RWPE2 (cell line): ENCODE results near the gene IL1RN.

ENCODE experiments used
- ATAC-seq: fragments of 200-7000 bp; cut with Tn5 transposase; 3 replicates; pipeline ENCODE4 v1.9.1; 2021; ENCODE audit warnings: low read depth
- DNase-seq: peaks from one replicate; pipeline ENCODE4 v3.0.0-alpha.2; 2020; ENCODE audit warnings: low spot score
- H3K27ac ChIP-seq: fragments of 450-650 bp; 2 replicates; pipeline ENCODE4 v1.5.1; 2017; ENCODE audit warnings: mild to moderate bottlenecking; ENCODE audit not compliant: poor library complexity, severe bottlenecking
- H3K27me3 ChIP-seq: fragments of 250-450 bp; sonication (Bioruptor Pico); 2 replicates; pipeline ENCODE4 v1.5.1; 2021; ENCODE audit warnings: mild to moderate bottlenecking, moderate library complexity; ENCODE audit not compliant: insufficient read depth, poor library complexity, severe bottlenecking
- H3K36me3 ChIP-seq: fragments of 250-450 bp; sonication (Bioruptor Pico); 2 replicates; pipeline ENCODE4 v1.5.1; 2020; ENCODE audit warnings: low read depth, mild to moderate bottlenecking, moderate library complexity
- H3K4me1 ChIP-seq: fragments of 250-450 bp; sonication (Bioruptor Pico); 2 replicates; pipeline ENCODE4 v1.5.1; 2021; ENCODE audit warnings: mild to moderate bottlenecking, moderate library complexity; ENCODE audit not compliant: insufficient read depth, poor library complexity, severe bottlenecking
- H3K4me3 ChIP-seq: fragments of 250-450 bp; sonication (Bioruptor Pico); 2 replicates; pipeline ENCODE4 v1.5.1; 2021; ENCODE audit warnings: mild to moderate bottlenecking, moderate library complexity; ENCODE audit not compliant: severe bottlenecking
- H3K9me3 ChIP-seq: fragments of 250-450 bp; sonication (Bioruptor Pico); 2 replicates; pipeline ENCODE4 v1.5.1; 2021; ENCODE audit warnings: mild to moderate bottlenecking, moderate library complexity; ENCODE audit not compliant: severe bottlenecking
- TF ChIP-seq, protein P1 (sequence below): fragments of 450-650 bp; IDR thresholded peaks from one replicate; pipeline ENCODE4 v1.5.1; 2017; ENCODE audit warnings: mild to moderate bottlenecking, moderate library complexity; ENCODE audit not compliant: poor library complexity, severe bottlenecking

The IL1RN gene

DNA sequence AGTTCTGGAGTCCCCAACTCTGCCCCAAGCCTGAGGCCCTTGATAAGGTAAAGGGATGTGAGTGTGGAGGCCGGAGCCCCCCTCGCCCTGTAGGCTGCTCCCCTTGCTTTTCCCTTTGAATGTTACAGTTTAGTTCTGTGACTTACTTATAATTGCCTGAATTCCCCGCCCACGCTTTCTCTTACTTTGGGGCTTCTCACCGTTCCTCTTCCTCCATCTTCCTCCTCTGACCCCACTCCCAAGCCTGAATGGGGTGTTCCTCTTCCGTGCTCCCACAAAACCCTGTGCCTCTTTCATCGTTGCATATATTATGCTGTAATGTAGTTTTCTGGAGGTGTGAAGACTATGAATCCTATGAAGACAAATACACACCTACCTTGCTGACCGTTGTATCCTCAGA, 15.0 kb upstream of the IL1RN start:
- no peak for ATAC-seq
- no peak overlapping the region for H3K27ac ChIP-seq
- H3K4me3 ChIP-seq = no peak overlapping the region
- no peaks in the 10 kb centered on the region for H3K36me3 ChIP-seq
- TF ChIP-seq, protein P1, sequence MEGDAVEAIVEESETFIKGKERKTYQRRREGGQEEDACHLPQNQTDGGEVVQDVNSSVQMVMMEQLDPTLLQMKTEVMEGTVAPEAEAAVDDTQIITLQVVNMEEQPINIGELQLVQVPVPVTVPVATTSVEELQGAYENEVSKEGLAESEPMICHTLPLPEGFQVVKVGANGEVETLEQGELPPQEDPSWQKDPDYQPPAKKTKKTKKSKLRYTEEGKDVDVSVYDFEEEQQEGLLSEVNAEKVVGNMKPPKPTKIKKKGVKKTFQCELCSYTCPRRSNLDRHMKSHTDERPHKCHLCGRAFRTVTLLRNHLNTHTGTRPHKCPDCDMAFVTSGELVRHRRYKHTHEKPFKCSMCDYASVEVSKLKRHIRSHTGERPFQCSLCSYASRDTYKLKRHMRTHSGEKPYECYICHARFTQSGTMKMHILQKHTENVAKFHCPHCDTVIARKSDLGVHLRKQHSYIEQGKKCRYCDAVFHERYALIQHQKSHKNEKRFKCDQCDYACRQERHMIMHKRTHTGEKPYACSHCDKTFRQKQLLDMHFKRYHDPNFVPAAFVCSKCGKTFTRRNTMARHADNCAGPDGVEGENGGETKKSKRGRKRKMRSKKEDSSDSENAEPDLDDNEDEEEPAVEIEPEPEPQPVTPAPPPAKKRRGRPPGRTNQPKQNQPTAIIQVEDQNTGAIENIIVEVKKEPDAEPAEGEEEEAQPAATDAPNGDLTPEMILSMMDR = no peak
- peaks cover 8% of the 10 kb centered on the region for H3K4me1 ChIP-seq
- H3K27me3 ChIP-seq = no peaks in the 10 kb centered on the region
- H3K9me3 ChIP-seq = no peaks in the 10 kb centered on the region
- no peak for DNase-seq

DNA sequence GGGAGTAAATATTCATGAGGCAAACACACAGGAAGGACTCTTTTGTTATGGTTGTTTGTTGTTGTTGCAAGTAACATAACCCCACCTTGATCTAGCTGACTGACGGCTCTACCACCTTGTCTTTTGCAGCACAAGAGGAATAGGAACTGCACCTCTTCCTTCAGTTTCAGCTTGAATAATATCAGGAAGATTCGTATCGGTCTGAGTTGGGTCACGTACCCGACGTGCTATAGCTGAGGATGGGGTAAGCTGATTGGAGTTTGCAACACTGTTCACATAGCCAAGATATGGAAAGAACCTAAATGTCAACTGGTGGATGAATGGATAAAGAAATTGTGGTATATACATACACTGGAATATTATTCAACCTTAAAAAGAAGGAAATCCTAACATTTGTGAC, 14.5 kb upstream of the IL1RN start:
- no peaks in the 10 kb centered on the region for H3K27me3 ChIP-seq
- ATAC-seq (no peak), DNase-seq (no peak)
- no peak overlapping the region for H3K4me3 ChIP-seq
- peaks cover 10% of the 10 kb centered on the region for H3K4me1 ChIP-seq
- H3K36me3 ChIP-seq = no peaks in the 10 kb centered on the region
- H3K9me3 ChIP-seq = no peaks in the 10 kb centered on the region
- no peak overlapping the region for H3K27ac ChIP-seq
- TF ChIP-seq, protein P1 = no peak

DNA sequence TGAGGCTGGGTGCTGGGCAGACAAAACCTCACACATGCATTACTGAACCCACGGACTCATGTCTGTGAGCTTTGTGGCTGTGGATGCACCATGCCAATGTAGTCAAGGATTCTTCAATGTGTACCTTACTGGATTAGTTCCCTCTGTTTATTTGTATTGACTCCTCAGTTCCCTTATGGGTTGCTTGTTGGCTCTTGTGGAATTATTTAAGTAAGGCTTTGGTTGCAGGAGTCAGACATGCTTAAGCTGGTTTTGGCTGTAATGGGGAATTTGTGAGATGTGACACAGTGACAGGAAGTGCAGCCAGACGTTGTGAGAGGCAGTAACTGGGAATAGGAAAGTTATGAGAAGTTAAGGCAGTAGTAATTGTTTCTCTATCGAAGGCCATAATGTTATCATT, 13.6 kb upstream of the IL1RN start:
- Histone ChIP-seq H3K4me3 (no peak overlapping the region), H3K9me3 (no peaks in the 10 kb centered on the region), H3K27ac (no peak overlapping the region), H3K36me3 (no peaks in the 10 kb centered on the region), H3K4me1 (peaks cover 13% of the 10 kb centered on the region), H3K27me3 (no peaks in the 10 kb centered on the region)
- ATAC-seq (no peak), DNase-seq (no peak)
- TF ChIP-seq, protein P1 = no peak

DNA sequence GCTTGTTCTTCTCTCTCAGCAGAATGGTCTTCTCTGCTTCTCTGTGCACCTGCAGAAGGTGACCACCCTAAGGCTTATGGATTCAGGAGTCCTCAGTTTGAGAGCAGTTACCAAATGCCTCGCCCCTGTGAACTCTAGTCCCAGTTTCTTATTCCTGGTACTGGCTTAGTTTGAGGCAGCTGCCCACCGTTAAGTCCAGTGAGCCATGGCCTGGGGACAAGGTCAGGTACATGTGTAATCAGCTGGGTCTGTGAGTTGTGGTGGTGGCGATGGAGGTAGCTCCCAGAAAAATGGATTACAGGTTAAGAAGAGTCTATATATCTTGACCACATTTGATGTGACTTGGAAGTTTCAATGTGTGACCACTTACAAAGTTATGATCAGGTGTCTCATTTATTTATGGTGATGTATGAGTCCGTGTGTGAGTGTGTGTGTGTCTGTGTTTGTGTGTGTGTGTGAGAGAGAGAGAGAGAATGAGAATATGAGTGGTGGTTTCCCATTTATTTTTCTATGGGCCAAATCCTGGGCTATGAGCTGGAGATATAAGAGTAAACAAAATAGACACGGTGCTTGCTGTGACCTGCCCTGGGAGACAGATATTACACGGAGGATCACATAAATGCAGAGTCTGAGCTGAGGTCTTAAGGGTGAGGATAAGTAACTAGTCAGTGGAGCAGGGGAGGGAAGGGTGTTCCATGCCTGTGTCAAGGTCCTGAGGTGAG, 13.0 kb upstream of the IL1RN start:
- Histone ChIP-seq H3K36me3 (no peaks in the 10 kb centered on the region), H3K4me1 (peaks cover 13% of the 10 kb centered on the region), H3K27me3 (no peaks in the 10 kb centered on the region), H3K4me3 (no peak overlapping the region), H3K9me3 (no peaks in the 10 kb centered on the region), H3K27ac (no peak overlapping the region)
- ATAC-seq (no peak), DNase-seq (no peak)
- TF ChIP-seq, protein P1 = no peak

DNA sequence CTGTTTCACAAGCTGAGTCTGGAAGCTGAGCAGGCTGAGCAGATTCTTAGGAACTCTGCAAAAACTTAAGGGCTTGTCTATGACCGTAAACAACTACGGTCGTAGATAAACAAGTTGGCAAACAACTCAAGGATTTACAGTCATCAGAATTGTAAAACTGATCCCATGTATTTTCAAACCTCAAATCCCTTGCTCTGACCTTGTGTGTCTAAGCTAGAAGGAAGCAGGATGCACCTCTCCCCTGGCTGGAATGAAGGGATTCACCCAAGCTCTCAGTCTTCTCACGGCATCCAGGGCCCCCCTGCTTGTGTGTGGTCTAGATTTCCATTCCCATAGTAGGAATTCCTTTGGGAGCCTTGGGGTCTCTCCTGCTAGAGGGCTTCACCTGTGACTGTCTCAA, 12.4 kb upstream of the IL1RN start:
- no peak overlapping the region for H3K4me3 ChIP-seq
- H3K36me3 ChIP-seq = no peaks in the 10 kb centered on the region
- DNase-seq = no peak
- no peaks in the 10 kb centered on the region for H3K9me3 ChIP-seq
- no peaks in the 10 kb centered on the region for H3K27me3 ChIP-seq
- TF ChIP-seq, protein P1 = no peak
- H3K27ac ChIP-seq = no peak overlapping the region
- ATAC-seq = no peak
- H3K4me1 ChIP-seq = peaks cover 13% of the 10 kb centered on the region
